HepG2 (cell line): Measurements from ENCODE around the gene DGAT2. TPM values are rescaled to one million over a fixed set of nuclear protein-coding genes. Genes with fewer than 3 reads are reported as not detected.

Source experiments
- BRF2 ChIP-seq: sonication (generic); formaldehyde crosslinking; IDR thresholded peaks from 2 replicates; pipeline ENCODE4 v1.8.1; 2022; ENCODE audit warnings: mild to moderate bottlenecking, missing genetic modification reagents
- CEBPG ChIP-seq: IDR thresholded peaks from 2 replicates; pipeline ENCODE4 v1.6.1; 2016
- CENPX ChIP-seq: sonication (generic); formaldehyde crosslinking; IDR thresholded peaks from 2 replicates; pipeline ENCODE4 v1.9.0; 2021; ENCODE audit warnings: mild to moderate bottlenecking, missing genetic modification reagents, moderate library complexity
- ETS1 ChIP-seq: sonication (generic); formaldehyde crosslinking; IDR thresholded peaks from 2 replicates; pipeline ENCODE4 v1.4.0; 2020; ENCODE audit warnings: missing genetic modification reagents
- KAT7 ChIP-seq: IDR thresholded peaks from 2 replicates; pipeline ENCODE4 v1.6.1; 2018; ENCODE audit warnings: borderline replicate concordance, missing compliant biosample characterization
- LBX2 ChIP-seq: sonication (generic); formaldehyde crosslinking; IDR thresholded peaks from 2 replicates; pipeline ENCODE4 v1.5.0; 2020; ENCODE audit warnings: missing genetic modification reagents, mild to moderate bottlenecking, borderline replicate concordance
- MAZ ChIP-seq, 2 experiments: sonication (generic) in 1 of 2; formaldehyde crosslinking in 1 of 2; IDR thresholded peaks; 2 replicates each; pipeline versions ENCODE4 v1.5.0 to v1.6.1; 2012 to 2020; ENCODE audit warnings: low read depth in 2 of 2, mild to moderate bottlenecking in 2 of 2, borderline replicate concordance in 1 of 2, improper control_type of control experiment in 1 of 2, low read length in 1 of 2, missing genetic modification reagents in 1 of 2, moderate library complexity in 1 of 2
- MLXIP ChIP-seq: sonication (generic); formaldehyde crosslinking; IDR thresholded peaks from 2 replicates; pipeline ENCODE4 v1.9.0; 2021; ENCODE audit warnings: missing genetic modification reagents, borderline replicate concordance
- NR2F6 ChIP-seq, 2 experiments: IDR thresholded peaks; 2 replicates each; pipeline ENCODE4 v1.6.1; 2016; ENCODE audit warnings: antibody characterized with exemption in 1 of 2, mild to moderate bottlenecking in 1 of 2
- SCMH1 ChIP-seq: sonication (generic); formaldehyde crosslinking; IDR thresholded peaks from 2 replicates; pipeline ENCODE4 v1.9.0; 2021; ENCODE audit warnings: missing genetic modification reagents, mild to moderate bottlenecking, borderline replicate concordance
- SNRNP70 ChIP-seq: fragments of 200-400 bp; formaldehyde crosslinking; IDR thresholded peaks from 2 replicates; pipeline ENCODE4 v1.6.1; 2017; ENCODE audit warnings: mild to moderate bottlenecking, low read depth, low read length, moderate library complexity
- TCF12 ChIP-seq, 2 experiments: fragments of 450-650 bp in 1 of 2; sonication (generic) in 1 of 2; formaldehyde crosslinking in 1 of 2; IDR thresholded peaks; 2 replicates each; pipeline versions ENCODE4 v1.6.1 to v1.8.0; 2017 to 2022; ENCODE audit warnings: antibody characterized with exemption in 1 of 2, mild to moderate bottlenecking in 1 of 2, missing genetic modification reagents in 1 of 2, moderate library complexity in 1 of 2
- U2AF1 ChIP-seq: fragments of 200-400 bp; formaldehyde crosslinking; optimal IDR thresholded peaks from 2 replicates; pipeline ENCODE3; 2017; ENCODE audit warnings: mild to moderate bottlenecking, low read depth, low read length
- ZBTB39 ChIP-seq: sonication (generic); formaldehyde crosslinking; IDR thresholded peaks from 2 replicates; pipeline ENCODE4 v1.5.0; 2020; ENCODE audit warnings: missing genetic modification reagents
- ZFYVE20 ChIP-seq: sonication (generic); formaldehyde crosslinking; IDR thresholded peaks from 2 replicates; pipeline ENCODE4 v1.8.0; 2023; ENCODE audit warnings: low read depth, mild to moderate bottlenecking, moderate library complexity, missing genetic modification reagents, borderline replicate concordance
- ZKSCAN1 ChIP-seq: fragments of 150-350 bp; IDR thresholded peaks from 2 replicates; pipeline ENCODE4 v1.6.1; 2014; ENCODE audit warnings: low read length
- ZNF136 ChIP-seq: sonication (generic); formaldehyde crosslinking; IDR thresholded peaks from 2 replicates; pipeline ENCODE4 v1.8.1; 2022; ENCODE audit warnings: low read depth, mild to moderate bottlenecking, moderate library complexity, missing genetic modification reagents
- ZNF616 ChIP-seq: sonication (generic); formaldehyde crosslinking; IDR thresholded peaks from 2 replicates; pipeline ENCODE4 v1.5.0; 2020; ENCODE audit warnings: low read depth, mild to moderate bottlenecking, missing genetic modification reagents
- ZNF761 ChIP-seq: sonication (generic); formaldehyde crosslinking; conservative IDR thresholded peaks from 2 replicates; pipeline ENCODE4 v1.4.0; 2020; ENCODE audit warnings: mild to moderate bottlenecking, missing genetic modification reagents
- ZNF841 ChIP-seq: sonication (generic); formaldehyde crosslinking; IDR thresholded peaks from 2 replicates; pipeline ENCODE4 v1.8.1; 2023; ENCODE audit warnings: missing genetic modification reagents, borderline replicate concordance
- ZSCAN30 ChIP-seq: sonication (generic); formaldehyde crosslinking; IDR thresholded peaks from 2 replicates; pipeline ENCODE4 v1.5.0; 2020; ENCODE audit warnings: mild to moderate bottlenecking, missing genetic modification reagents
- polyA plus RNA-seq, 8 experiments: library from polyadenylated mRNA; depleted of rRNA in 3 of 8; stranded (reverse) in 7 of 8; unstranded in 1 of 8; fragments of >200 nt; fragmentation: Illumina TruSeq in 4 of 8; extraction: Trizol in 4 of 8; gene quantifications; 2 replicates each; pipeline versions ENCODE4 v1.2.1 to v1.2.3, GENCODE V29; 2011 to 2016; ENCODE audit warnings: low read depth in 4 of 8, missing spikeins in 1 of 8, mixed read lengths in 1 of 8; ENCODE audit not compliant: insufficient read depth in 1 of 8
- total RNA-seq, 5 experiments: library from RNA; depleted of rRNA; stranded (reverse); fragments of >200 nt; fragmentation: Illumina TruSeq; extraction: Trizol; gene quantifications; 2 replicates each; pipeline ENCODE4 v1.2.3, GENCODE V29; 2016; ENCODE audit warnings: low read depth in 1 of 5

DGAT2 gene
- total and polyA plus RNA-seq, 2 of the 13 experiments (the other 11 are each of a cell fraction or from before 2014, with no cell fraction given), result 39.0 to 65.6 TPM

- TF ChIP-seq MLXIP (CRISPR knock-in tag), result no peak
- no peak for TF ChIP-seq ZNF841 (CRISPR knock-in tag)
- TF ChIP-seq ZNF761 (CRISPR knock-in tag), result no peak
- TF ChIP-seq TCF12 (IDR thresholded peaks at IDR 0.05), result no peak
- TF ChIP-seq TCF12 (CRISPR knock-in tag; IDR thresholded peaks at IDR 0.05), result no peak
- no peak for TF ChIP-seq CENPX (CRISPR knock-in tag)
- peak; percentile 96 for TF ChIP-seq CEBPG (CRISPR knock-in tag)
- no peak for TF ChIP-seq ZBTB39 (CRISPR knock-in tag)
- TF ChIP-seq ZNF136, result no peak
- no peak for TF ChIP-seq ZFYVE20 (CRISPR knock-in tag)
- TF ChIP-seq ETS1 (CRISPR knock-in tag), result no peak
- no peak for TF ChIP-seq SNRNP70
- TF ChIP-seq ZKSCAN1, result no peak
- TF ChIP-seq ZNF616, result no peak
- 0 out of 2 replicates have a peak, but pooled peaks have one; percentile 56 for TF ChIP-seq BRF2
- peak; percentile 85 for TF ChIP-seq NR2F6 (IDR thresholded peaks at IDR 0.05)
- peak; percentile 76 for TF ChIP-seq NR2F6 (CRISPR knock-in tag; IDR thresholded peaks at IDR 0.05)
- no peak for TF ChIP-seq LBX2 (CRISPR knock-in tag)
- peak; percentile 81 for TF ChIP-seq KAT7 (CRISPR knock-in tag)
- TF ChIP-seq ZSCAN30 (CRISPR knock-in tag), result no peak
- no peak for TF ChIP-seq U2AF1
- TF ChIP-seq SCMH1, result no peak
- TF ChIP-seq MAZ (IDR thresholded peaks at IDR 0.05; ENCODE audit: borderline replicate concordance, low read depth, low read length), result no peak
- peak; percentile 70; the same call in 1 of the 2 replicates for TF ChIP-seq MAZ (CRISPR knock-in tag; IDR thresholded peaks at IDR 0.05; ENCODE audit: low read depth)
Measured at GRCh38 chr11:75762885-75763284, 5.7 kb upstream of the DGAT2 start (continued).
